ENCODE measurements around the gene DIAPH2.

Gene DIAPH2

DNA sequence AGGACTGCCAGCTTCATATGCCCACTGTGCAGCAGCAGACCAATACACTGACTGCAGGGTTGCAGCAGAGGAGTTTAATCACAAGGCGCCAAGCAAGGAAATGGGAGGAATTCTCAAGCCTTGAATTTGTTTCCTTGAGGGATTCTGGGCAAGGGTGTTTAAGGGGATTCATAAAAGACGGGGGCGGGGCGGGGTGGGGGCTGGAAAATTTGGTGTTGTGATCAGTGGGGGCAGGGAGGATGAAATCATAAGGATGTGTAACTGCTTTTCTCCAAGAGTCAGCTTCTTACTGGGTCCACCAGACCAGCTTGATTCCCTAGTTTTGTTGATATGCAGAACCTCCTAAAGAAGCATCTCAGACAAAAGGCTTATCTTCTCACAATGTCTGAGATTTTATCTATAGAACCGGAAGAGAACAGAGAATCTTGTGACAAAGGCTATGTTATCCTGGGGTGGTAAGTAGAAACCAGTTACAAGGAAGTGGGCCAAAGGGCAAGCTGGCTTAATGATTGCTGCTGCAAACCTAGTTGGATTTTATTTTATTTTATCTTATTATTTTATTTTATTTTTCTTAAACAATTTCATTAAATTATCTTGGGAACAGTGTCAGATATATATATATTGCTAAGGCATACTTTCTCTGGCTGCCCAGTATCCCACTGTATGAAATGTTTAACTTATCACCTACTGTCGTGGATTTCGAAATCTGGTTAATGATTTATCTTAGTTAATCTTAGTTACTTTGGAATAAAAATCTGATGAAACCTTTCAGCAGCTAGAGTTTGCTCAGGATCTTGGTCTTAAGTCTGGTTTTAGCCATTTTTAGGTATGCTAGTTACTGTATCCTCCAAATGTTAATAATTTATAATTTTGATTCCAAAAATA is 475.5 kb downstream of the DIAPH2 start:
- FAIRE-seq = peak; percentile 92

DNA sequence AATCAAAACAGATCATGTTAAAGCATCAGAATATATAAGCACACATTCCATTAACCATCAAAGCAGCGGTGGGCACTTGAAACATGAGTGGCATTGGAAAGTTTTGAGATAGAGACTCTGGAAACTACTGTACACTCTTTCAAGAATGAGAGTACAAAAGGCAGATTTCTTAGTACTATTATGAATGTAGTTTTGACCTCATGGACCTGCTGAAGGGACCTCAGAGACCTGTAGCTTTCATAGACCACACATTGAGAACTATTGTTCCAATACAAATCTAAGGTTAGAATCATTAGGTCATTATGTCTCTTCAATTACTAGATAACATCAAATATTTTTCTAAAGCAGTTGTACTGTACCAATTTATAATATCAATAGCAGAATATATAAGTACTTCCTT is 482.7 kb downstream of the DIAPH2 start:
- FAIRE-seq = no peak
- DNase-seq (ENCODE audit: low spot score) = no peak

More for the DNA sequence above, 475.5 kb downstream of the DIAPH2 start:
- peak; percentile 24 for DNase-seq (ENCODE audit: low spot score)

DNA sequence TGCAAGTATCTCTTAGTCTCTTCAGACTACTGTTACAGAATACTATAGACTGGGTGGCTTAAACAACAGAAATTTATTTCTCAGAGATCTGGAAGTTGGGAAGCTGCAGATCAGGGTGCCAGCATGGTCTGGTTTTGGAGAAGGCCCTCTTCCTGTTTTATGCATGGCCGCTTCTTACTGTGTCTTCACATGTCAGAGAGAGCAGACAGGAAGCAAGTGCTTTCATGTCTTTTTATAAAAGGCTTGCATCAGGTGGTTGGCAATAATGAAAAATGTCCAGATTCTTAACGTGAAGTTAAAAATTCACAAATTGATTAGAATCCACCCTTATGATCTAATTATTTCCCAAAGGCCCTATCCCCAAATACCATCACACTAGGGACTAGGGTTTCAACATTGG is 484.0 kb downstream of the DIAPH2 start:
- no peak for DNase-seq (ENCODE audit: low spot score)
- no peak for FAIRE-seq

DNA sequence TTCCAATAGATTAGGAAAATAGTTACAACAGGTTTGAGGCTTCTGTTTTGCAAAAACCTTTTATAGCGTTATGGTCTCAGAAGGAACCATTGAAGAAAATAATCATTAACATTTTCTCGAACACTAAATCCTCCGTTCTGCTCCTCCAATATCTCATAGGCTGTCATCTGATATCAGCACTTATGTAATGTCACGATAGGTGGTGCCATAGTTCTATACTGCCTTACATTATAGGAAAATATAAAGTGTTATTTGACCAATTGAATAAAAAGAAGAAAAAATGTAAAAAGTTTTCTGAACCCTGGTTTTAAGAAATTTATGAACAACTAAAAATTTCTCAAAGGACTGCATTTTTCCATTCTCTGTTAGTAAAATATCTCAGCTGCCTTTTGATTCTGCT is 490.5 kb downstream of the DIAPH2 start:
- DNase-seq (ENCODE audit: low spot score) = no peak

DNA sequence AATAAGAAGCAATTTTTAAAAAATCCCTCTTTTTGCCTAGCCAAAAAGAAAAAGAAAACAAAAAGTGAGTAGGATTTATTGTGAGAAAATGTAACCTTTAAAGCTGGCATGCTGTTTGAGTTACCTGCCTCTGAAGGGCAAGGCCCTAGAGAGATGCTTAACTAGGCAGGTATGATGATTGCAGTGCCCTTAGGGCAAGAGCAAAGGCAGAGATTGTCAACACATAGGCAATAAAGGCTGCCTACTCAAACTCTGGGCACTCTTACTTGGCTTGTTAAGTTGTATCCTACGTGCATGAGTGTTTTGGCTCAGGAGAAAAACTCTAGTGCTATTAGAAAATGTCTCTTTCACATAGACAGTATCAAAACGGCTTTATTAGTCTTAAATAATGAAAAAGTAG is 505.0 kb downstream of the DIAPH2 start:
- DNase-seq (ENCODE audit: low spot score) (no peak), FAIRE-seq (no peak)

More for the DNA sequence above, 490.5 kb downstream of the DIAPH2 start:
- no peak for FAIRE-seq

DNA sequence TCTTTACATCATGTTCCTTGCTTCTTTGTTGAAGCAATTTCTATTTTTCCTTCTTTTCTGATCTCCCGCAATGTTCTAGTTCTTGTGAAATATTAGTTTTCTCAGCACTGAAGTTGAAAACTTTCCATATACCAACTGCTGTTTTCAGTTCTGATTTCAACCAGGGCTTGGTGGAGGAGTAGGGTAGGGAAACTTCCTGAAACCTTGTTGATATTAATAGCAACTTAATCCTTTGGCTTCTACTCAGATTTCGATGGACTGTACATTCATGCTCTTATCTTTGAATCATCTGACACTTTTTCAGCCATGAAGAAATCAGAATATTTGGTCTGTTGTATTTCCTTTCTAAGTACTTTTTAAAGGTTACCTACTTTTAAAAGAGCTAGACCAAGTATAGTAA is 514.9 kb downstream of the DIAPH2 start:
- no peak for FAIRE-seq
- no peak for DNase-seq (ENCODE audit: low spot score)

DNA sequence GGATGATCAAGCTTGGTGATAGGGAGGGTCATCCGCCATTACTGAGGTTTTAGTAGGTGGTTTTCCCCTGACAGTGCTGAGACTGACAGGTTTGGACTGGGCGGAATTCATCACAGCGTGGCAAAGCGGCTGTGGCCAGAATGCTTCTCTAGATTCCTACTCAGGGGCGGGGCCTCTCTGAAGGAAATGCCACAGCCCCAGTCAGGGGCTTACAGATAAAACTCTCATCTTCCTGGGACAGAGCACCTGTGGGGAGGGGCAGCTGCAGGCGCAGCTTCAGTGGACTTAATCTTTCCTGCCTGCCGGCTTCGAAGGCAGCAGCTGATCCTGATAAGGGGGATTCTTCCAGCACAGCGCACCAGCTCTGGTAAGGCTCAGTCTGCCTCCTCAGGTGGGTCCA is 515.8 kb downstream of the DIAPH2 start:
- FAIRE-seq = no peak
- DNase-seq (ENCODE audit: low spot score) = no peak

DNA sequence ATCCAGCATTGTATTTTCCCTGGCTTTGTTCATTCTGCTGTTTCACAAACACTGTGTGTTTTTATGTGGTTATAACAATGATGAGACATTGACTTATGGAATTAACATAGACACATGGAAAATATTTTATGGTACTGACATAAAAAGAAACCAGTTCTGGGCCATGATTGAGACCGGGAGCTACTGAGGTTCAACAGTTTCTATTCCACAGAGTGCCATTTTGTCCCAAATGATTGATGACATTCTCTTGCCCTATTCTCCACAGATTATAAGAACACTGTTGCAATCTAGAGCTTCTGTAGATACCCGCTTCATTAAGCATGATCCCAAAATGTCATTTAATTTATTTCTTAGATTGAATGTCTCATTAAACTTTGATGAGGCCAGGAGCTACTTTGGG is 525.9 kb downstream of the DIAPH2 start:
- FAIRE-seq (no peak), DNase-seq (ENCODE audit: low spot score) (no peak)

DNA sequence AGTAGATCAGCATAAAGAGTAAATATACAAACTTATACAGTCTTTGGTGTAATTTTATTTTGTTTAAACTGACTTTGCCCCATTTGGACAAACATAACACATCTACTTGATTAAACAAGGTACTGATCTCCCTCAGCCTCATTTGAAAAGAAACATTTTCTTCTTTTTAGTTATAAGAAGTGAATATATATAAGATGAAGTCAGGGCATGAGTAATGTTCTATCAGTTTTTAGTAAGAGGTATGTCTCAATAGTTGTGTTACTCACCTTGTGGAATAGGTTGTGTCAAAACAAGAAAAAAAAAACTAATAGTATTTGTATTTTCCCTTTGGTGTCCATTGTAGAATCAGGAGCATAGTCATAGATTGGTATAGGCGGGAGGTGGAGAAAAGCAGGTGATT is 526.4 kb downstream of the DIAPH2 start:
- no peak for FAIRE-seq
- no peak for DNase-seq (ENCODE audit: low spot score)

DNA sequence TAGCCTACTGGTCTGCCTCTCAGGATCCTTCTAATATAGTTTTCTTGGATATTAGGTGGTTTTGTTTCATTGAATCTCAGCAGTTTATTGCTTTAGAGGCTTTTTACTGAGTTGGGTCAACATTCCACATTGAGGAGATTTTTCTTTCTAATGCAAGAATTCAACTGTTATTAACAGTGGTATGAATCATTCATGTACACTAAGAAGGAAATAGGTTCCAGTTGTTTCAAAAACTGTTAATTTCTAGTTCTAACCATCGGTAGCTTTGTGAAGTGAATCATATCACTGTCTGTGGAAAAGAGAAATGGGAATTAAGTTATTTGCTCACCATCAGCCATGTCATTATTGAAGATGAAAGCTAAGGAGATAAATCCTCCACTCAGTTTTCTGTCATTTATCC is 530.5 kb downstream of the DIAPH2 start:
- FAIRE-seq (no peak), DNase-seq (ENCODE audit: low spot score) (no peak)

DNA sequence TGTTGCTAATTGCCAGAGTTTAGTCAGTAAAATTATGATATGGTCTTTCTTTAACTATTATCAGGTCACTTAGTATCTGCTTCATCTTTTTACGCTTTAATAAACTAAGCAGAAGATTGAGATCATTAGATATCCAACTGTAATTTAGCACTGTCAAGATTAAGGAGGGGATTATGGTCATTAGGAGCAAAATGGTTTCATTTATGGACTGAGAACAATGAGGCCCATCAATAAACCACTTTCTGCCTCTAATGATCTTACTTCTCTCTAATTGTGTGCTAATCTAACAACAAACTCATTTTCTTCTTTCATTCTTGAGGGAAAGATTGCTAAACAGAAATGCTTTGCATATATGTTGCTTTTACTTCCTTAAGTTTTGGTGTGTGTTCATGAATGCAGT is 539.5 kb downstream of the DIAPH2 start:
- FAIRE-seq = no peak
- no peak for DNase-seq (ENCODE audit: low spot score)

DNA sequence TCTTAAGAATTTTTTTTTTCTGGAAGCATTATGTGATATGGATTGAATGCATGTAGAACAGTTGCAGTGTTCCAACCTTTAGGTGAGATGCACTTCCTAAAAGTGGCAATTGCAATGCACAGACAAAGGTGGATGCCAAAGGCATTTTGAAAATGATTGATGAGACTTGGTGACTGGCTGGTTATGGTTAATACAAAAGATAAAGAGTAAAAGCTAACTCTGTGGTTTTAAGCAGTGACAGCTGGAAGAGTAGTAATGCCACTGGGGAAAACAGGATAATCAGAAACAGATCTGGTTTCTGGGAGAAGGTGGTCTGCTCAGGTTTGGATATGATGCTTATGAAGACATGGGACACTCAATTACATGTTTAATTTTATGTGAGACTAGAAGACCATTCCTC is 544.7 kb downstream of the DIAPH2 start:
- no peak for DNase-seq (ENCODE audit: low spot score)
- FAIRE-seq = no peak

DNA sequence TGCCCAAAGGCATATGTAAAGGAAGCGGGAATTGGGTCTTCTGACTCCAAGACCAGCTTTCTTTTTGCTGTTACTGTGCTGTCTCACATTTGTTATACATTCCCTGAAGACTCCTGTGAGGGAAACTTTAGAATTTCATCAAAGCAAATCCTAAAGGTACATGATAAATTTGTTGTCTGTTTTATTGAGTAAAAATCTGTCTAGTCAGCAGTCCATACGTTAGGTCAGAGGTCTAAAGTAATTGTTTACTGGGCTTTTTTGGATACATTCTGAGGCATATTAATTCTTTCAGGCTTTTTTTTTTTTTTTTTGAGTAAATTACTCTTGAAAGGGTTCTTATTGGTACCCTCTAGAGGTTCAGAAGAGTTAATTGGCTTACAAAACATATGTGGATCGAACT is 546.3 kb downstream of the DIAPH2 start:
- DNase-seq (ENCODE audit: low spot score) = no peak
- FAIRE-seq = no peak

DNA sequence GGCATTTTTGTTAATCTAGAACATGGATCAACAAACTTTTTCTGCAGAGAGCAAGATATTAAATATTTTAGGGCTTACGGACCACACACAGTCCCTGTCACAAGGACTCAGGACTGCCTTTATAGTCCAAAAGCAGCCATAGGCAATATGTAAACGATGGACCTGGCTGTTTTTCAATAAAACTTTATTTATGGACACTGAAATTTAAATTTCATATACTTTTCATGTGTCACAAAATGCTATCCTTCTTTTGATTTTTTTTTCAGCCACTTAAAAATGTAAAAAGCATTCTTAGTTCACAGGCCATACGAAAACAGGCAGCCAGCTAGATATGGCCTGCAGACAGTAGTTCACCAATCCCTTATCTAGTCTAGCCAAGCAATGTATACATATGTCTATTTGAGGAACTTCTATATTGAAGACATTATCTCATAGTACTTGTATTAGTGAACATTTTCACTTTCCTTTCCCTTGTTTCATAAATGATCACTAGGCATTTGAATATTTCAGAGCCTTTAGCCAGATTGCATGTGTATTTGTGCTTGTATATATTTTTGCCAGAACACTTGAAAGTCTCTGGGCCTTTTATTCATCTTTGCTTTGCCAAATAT is 549.9 kb downstream of the DIAPH2 start:
- DNase-seq (ENCODE audit: low spot score) (no peak), FAIRE-seq (no peak)

DNA sequence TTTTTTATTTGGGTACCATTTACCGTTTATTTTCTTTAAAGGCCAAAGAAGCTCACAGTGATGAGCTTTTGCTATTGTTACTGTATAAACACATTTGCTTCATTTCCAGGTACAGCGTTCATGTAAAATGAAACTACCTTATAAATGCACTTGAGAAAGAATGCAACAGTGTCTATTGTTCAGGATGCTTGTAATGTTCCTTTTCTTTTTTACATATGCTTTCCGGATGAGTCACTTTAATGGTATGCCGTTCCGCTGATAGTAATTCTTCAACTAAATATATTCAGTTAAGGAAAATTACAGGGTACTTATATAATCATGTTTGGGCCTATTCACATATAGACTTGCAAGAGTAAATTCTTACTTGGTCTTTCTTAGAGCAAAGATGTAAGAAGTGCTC is 554.0 kb downstream of the DIAPH2 start:
- FAIRE-seq = peak; percentile 83
- peak; percentile 40 for DNase-seq (ENCODE audit: low spot score)

DNA sequence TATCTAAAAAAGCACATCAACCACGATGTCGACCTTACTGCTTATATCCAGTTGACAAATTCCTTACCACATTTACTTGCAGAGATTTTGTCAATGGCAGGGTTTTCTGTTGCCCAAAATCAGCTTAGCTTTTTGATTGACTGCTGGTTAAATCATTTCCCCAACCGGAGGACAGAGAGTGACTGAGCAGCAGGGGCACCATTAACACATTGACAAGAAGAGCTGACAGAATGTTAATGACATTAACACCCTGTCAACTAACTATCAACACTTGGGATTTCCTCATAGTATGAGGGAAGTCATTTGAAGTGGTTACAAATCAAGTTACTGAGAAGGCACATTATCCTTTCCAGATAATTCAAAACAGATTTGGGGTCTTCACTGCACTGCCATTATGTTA is 567.5 kb downstream of the DIAPH2 start:
- FAIRE-seq (no peak), DNase-seq (ENCODE audit: low spot score) (no peak)

DNA sequence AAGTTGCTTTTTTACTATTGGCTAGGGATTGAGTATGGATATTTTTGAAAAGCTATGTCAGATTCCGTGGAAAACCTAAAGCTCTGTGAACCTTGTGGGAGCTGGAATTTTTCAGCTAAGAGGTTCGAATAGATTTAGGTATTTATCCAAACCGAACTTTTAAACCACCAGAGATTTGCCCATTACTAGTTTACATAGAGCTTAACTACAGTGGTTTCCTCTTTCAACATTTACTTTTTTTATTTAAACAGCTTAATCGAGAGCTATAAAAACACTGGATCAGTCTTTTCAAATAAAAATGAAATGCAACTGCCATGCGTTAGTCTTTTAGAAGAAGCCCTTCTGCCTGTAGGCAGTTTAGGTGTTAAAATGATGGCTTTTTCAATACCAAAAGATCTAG is 576.0 kb downstream of the DIAPH2 start:
- FAIRE-seq = no peak
- DNase-seq (ENCODE audit: low spot score) = no peak

DNA sequence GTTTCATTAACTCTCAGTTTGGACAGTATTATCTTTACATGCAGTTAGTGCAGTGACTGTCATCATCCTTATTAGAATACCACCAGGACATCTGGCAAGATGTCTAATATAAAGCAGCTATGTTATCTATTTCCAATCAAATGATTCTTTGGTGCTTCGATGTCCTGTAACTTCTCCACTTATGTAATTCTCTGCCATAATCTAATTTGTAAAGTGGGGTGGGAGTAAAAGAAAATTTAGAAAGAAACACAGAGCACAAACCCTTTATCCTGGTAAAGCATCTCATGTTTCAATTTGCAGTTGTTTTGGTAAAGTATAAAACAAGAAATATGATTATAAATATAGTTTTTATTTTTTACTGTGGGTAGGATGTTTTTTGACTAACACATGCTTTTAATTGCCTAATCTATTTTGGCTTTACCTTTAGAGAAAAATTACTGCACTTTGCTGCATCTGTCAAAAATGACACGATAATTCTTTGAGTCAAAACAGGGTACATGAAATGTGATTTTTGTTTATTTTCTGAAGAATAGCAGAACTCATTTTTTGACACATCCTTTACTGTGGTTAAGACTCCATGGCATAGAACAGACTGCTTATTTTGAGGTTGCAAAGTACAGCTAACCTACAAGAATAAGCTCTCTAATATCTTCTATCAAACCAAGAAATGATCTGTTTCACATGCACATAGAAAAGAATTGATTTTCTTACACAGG is 581.9 kb downstream of the DIAPH2 start:
- no peak for FAIRE-seq

DNA sequence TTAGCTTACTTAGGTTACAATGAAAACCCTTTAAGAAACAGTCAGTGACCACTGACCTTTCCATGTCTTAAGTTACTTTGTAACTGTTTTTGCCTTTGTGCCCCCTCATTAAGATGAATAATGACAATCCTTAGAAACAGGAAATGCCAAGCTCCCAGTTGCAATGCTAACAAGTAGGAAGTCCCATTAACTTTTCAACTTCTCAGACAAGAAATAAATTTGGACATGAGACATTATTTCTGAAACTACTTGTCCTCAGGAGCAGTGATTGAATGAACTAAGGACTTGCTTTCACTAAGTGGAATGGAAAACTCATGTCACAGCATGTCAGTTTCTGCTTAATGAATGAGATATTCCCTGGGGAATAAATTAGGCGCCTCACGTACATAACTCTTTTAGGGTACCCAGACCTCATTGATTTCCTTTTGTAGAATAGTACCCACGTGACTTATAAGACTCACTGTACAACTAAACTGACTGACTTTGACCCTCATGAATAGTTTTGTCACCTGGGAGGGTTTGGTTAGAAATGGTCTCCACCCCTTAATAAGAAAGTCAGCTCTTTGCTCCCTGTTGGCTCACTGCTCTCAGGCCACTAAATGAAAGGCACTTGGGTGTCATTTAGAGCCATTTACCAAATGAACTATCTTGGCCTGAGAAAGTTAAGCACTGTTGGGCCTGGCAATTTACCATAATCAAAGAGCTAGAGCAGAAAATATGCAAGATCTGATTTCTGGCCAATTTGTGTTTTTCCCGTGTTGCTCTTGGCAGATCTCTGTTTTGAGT is 582.9 kb downstream of the DIAPH2 start:
- no peak for DNase-seq (ENCODE audit: low spot score)
- no peak for FAIRE-seq

More for the DNA sequence above, 581.9 kb downstream of the DIAPH2 start:
- no peak for DNase-seq (ENCODE audit: low spot score)

DNA sequence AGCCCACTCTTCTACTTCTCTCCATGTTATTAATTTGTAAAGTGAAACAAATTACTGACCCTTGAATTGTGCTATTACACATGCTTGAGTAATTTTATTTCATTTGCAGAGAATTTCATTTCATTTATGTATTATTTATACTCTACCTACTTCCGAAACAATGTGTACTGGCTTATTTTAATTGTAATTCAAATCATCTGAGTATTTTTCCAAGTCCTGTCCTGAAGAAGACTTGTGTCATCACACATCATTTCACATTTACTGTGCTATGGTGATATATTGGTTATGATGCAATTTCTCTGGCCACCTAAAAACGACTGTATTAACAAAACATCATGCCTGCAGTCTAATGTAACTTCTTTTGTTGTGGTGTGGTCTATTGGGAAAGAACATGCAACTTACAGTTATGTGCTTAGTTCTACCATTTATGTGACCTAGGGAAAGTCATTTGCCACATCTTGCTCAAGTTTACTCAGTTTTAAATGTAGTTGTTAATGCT is 583.6 kb downstream of the DIAPH2 start:
- DNase-seq (ENCODE audit: low spot score) = no peak

DNA sequence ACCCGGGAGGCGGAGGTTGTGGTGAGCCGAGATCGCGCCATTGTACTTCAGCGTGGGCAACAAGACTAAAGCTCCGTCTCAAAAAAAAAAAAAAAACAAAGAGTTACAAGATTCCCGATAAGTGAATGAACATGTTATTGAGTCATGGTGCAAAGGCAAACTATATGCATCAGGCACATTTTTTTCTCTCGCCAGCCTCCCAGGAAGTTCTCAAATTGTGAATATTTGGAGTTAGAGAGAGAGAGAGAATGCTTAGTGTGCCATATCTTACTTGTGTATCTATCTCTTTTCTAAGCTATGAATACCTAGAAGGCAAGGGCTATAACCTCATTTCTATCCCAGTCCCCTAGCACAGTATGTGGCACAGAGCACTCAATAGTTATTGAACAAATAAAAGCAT is 599.9 kb downstream of the DIAPH2 start:
- FAIRE-seq (no peak), DNase-seq (ENCODE audit: low spot score) (no peak)

More for the DNA sequence above, 583.6 kb downstream of the DIAPH2 start:
- FAIRE-seq = no peak

All from RCC 7860 (cell line).